H1 (cell line): ENCODE measurements around the gene BCAR1. TPM values are rescaled to one million over a fixed set of nuclear protein-coding genes. Genes with fewer than 3 reads are reported as not detected.

Experiments used
- CTCF ChIA-PET: fragments of 300-600 bp; sonication (Branson Sonifier 250); formaldehyde crosslinking; loops from one replicate; lab custom pipeline; 2021; ENCODE audit not compliant: partially characterized antibody; lab: Charles Lee
- POLR2A ChIA-PET: fragments of 300-600 bp; sonication (Branson Sonifier 250); formaldehyde crosslinking; loops from one replicate; lab custom pipeline; 2021; ENCODE audit warnings: inconsistent platforms; ENCODE audit not compliant: partially characterized antibody; lab: Charles Lee
- DNase-seq, 2 experiments: peaks; one replicate each; pipeline versions ENCODE4 v3.0.0 to v3.0.0-alpha.2; 2010 to 2022; ENCODE audit warnings: low spot score in 2 of 2, low read depth in 1 of 2, mixed read lengths in 1 of 2
- FAIRE-seq: peaks from 2 replicates; lab custom pipeline; 2011; peaks lifted over from hg19 to GRCh38; lab: Jason Lieb, UNC
- H2AFZ ChIP-seq: 2 replicates; pipeline ENCODE4 v1.8.1; 2012; ENCODE audit warnings: low read length, inconsistent platforms
- H2AK5ac ChIP-seq: 2 replicates; pipeline ENCODE4 v1.6.1; 2013; ENCODE audit warnings: low read depth, low read length
- H2BK120ac ChIP-seq: replicated peaks from 2 replicates; pipeline ENCODE3; 2013; ENCODE audit warnings: low read depth, low read length, inconsistent platforms
- H2BK12ac ChIP-seq: 2 replicates; pipeline ENCODE4 v1.6.1; 2013; ENCODE audit warnings: low read depth, low read length
- H2BK15ac ChIP-seq: 2 replicates; pipeline ENCODE4 v1.6.1; 2013; ENCODE audit warnings: low read length
- H2BK20ac ChIP-seq: 2 replicates; pipeline ENCODE4 v1.6.1; 2013; ENCODE audit warnings: low read length
- H2BK5ac ChIP-seq: 2 replicates; pipeline ENCODE4 v1.6.1; 2013; ENCODE audit warnings: low read depth, low read length
- H3K14ac ChIP-seq: 2 replicates; pipeline ENCODE4 v1.6.1; 2013; ENCODE audit warnings: inconsistent platforms; ENCODE audit not compliant: insufficient read length
- H3K18ac ChIP-seq: 2 replicates; pipeline ENCODE4 v1.6.1; 2013; ENCODE audit warnings: low read length; ENCODE audit errors: extremely low read depth
- H3K23ac ChIP-seq: 2 replicates; pipeline ENCODE4 v1.6.1; 2013; ENCODE audit warnings: inconsistent platforms; ENCODE audit not compliant: insufficient read length
- H3K23me2 ChIP-seq: 2 replicates; pipeline ENCODE4 v1.6.1; 2013; ENCODE audit warnings: low read depth, low read length
- H3K27ac ChIP-seq: 2 replicates; pipeline ENCODE4 v1.6.1; 2011; ENCODE audit warnings: low read depth, low read length, inconsistent platforms
- H3K27me3 ChIP-seq, 4 experiments: replicated peaks in 1 of 4; 1 replicate in 1 of 4; 2 replicates in 3 of 4; pipeline versions ENCODE4 v1.6.1 to v1.8.1; 2011 to 2013; ENCODE audit warnings: low read length in 3 of 4, mild to moderate bottlenecking in 3 of 4, inconsistent platforms in 2 of 4, mixed read lengths in 2 of 4, moderate library complexity in 1 of 4; ENCODE audit not compliant: control insufficient read depth in 3 of 4, insufficient read depth in 3 of 4; ENCODE audit errors: extremely low read depth in 1 of 4
- H3K36me3 ChIP-seq, 4 experiments: 2 replicates each; pipeline versions ENCODE4 v1.6.1 to v1.8.1; 2011 to 2013; ENCODE audit warnings: mild to moderate bottlenecking in 4 of 4, low read length in 3 of 4, moderate library complexity in 2 of 4, control low read depth in 1 of 4, inconsistent platforms in 1 of 4; ENCODE audit not compliant: insufficient read depth in 4 of 4, control insufficient read depth in 2 of 4
- H3K4ac ChIP-seq: replicated peaks from 2 replicates; pipeline ENCODE3; 2013; ENCODE audit warnings: low read length, low read depth, mixed read lengths, inconsistent platforms; ENCODE audit not compliant: insufficient read length
- H3K4me1 ChIP-seq, 4 experiments: replicated peaks in 1 of 4; 1 replicate in 1 of 4; 2 replicates in 3 of 4; pipeline versions ENCODE4 v1.6.1 to v1.8.1; 2011 to 2013; ENCODE audit warnings: low read length in 3 of 4, inconsistent platforms in 2 of 4, mixed read lengths in 1 of 4; ENCODE audit not compliant: insufficient read depth in 4 of 4, control insufficient read depth in 3 of 4
- H3K4me2 ChIP-seq, 2 experiments: 2 replicates each; pipeline versions ENCODE4 v1.6.1 to v1.8.1; 2011 to 2013; ENCODE audit warnings: low read depth in 2 of 2, low read length in 2 of 2, control low read depth in 1 of 2, inconsistent platforms in 1 of 2, mild to moderate bottlenecking in 1 of 2; ENCODE audit not compliant: insufficient read depth in 1 of 2
- H3K4me3 ChIP-seq, 4 experiments: fragments of 200-600, 300-600 bp in 1 of 4; sonication (generic), shearing (Covaris generic), sonication (Bioruptor Twin) in 1 of 4; 2 replicates each; pipeline versions ENCODE4 v1.5.1 to v1.8.1; 2011 to 2016; ENCODE audit warnings: low read length in 4 of 4, low read depth in 3 of 4, control low read depth in 2 of 4, inconsistent platforms in 2 of 4, mild to moderate bottlenecking in 2 of 4, mixed read lengths in 1 of 4, moderate library complexity in 1 of 4; ENCODE audit not compliant: insufficient read depth in 2 of 4; ENCODE audit errors: extremely low read depth in 1 of 4
- H3K56ac ChIP-seq: replicated peaks from 2 replicates; pipeline ENCODE3; 2013; ENCODE audit warnings: low read depth, mild to moderate bottlenecking, mixed read lengths, low read length, inconsistent platforms; ENCODE audit not compliant: insufficient read length
- H3K79me1 ChIP-seq: 2 replicates; pipeline ENCODE4 v1.6.1; 2013; ENCODE audit warnings: low read depth, low read length, control low read depth
- H3K79me2 ChIP-seq, 2 experiments: 2 replicates each; pipeline versions ENCODE4 v1.6.1 to v1.8.1; 2012 to 2013; ENCODE audit warnings: low read length in 2 of 2, mild to moderate bottlenecking in 2 of 2, inconsistent platforms in 1 of 2; ENCODE audit not compliant: insufficient read depth in 2 of 2, control insufficient read depth in 1 of 2
- H3K9ac ChIP-seq, 4 experiments: replicated peaks in 1 of 4; 1 replicate in 1 of 4; 2 replicates in 3 of 4; pipeline versions ENCODE4 v1.6.1 to v1.8.1; 2011 to 2013; ENCODE audit warnings: low read depth in 3 of 4, low read length in 3 of 4, control low read depth in 2 of 4, mild to moderate bottlenecking in 2 of 4, moderate library complexity in 2 of 4, inconsistent platforms in 1 of 4; ENCODE audit errors: extremely low read depth in 1 of 4
- H3K9me3 ChIP-seq, 2 experiments: 2 replicates each; pipeline versions ENCODE4 v1.6.1 to v1.8.1; 2012 to 2013; ENCODE audit warnings: mild to moderate bottlenecking in 2 of 2, moderate library complexity in 2 of 2, control low read depth in 1 of 2, inconsistent platforms in 1 of 2, low read depth in 1 of 2, low read length in 1 of 2, mixed read lengths in 1 of 2; ENCODE audit not compliant: insufficient read depth in 2 of 2
- H4K20me1 ChIP-seq, 2 experiments: replicated peaks in 1 of 2; 2 replicates each; pipeline versions ENCODE3 to v1.8.1; 2011 to 2013; ENCODE audit warnings: inconsistent platforms in 2 of 2, low read length in 2 of 2, mild to moderate bottlenecking in 1 of 2; ENCODE audit not compliant: insufficient read depth in 2 of 2, control insufficient read depth in 1 of 2
- H4K5ac ChIP-seq: 2 replicates; pipeline ENCODE4 v1.6.1; 2013; ENCODE audit warnings: low read length, low read depth, mixed read lengths, inconsistent platforms; ENCODE audit not compliant: insufficient read length
- H4K8ac ChIP-seq: 2 replicates; pipeline ENCODE4 v1.8.0; 2013; ENCODE audit warnings: mild to moderate bottlenecking, moderate library complexity, low read length, inconsistent platforms; ENCODE audit not compliant: insufficient read depth; ENCODE audit errors: extremely low read depth
- H4K91ac ChIP-seq: replicated peaks from 2 replicates; pipeline ENCODE3; 2013; ENCODE audit warnings: low read length, mixed read lengths, inconsistent platforms; ENCODE audit not compliant: insufficient read length
- ASH2L ChIP-seq: fragments of 200-600, 300-600 bp; sonication (generic); IDR thresholded peaks from one replicate; pipeline ENCODE4 v1.7.1; 2017; ENCODE audit warnings: low read length
- CTBP2 ChIP-seq: IDR thresholded peaks from 2 replicates; pipeline ENCODE4 v1.7.0; 2011; ENCODE audit warnings: borderline replicate concordance, mild to moderate bottlenecking, moderate library complexity, mixed read lengths, low read length; ENCODE audit not compliant: insufficient read depth, insufficient read length
- JUN ChIP-seq: IDR thresholded peaks from 2 replicates; pipeline ENCODE4 v1.6.1; 2011; ENCODE audit warnings: low read depth, mild to moderate bottlenecking, improper control_type of control experiment, low read length
- KDM1A ChIP-seq: fragments of 200-600, 300-600 bp; sonication (generic); IDR thresholded peaks from 2 replicates; pipeline ENCODE4 v1.7.1; 2016; ENCODE audit warnings: mild to moderate bottlenecking, low read length, borderline replicate concordance
- KDM5A ChIP-seq: fragments of 200-600 bp; IDR thresholded peaks from 2 replicates; pipeline ENCODE4 v1.7.1; 2012; ENCODE audit warnings: mild to moderate bottlenecking, low read length, inconsistent platforms, mixed read lengths
- NRF1 ChIP-seq: IDR thresholded peaks from 2 replicates; pipeline ENCODE4 v1.6.1; 2011; ENCODE audit warnings: mild to moderate bottlenecking, low read depth, low read length, improper control_type of control experiment
- RNF2 ChIP-seq: fragments of 200-900, 300-1000 bp; sonication (generic); IDR thresholded peaks from 2 replicates; pipeline ENCODE4 v1.7.1; 2016; ENCODE audit warnings: borderline replicate concordance, low read depth, mild to moderate bottlenecking, antibody characterized with exemption, low read length; ENCODE audit not compliant: poor library complexity, severe bottlenecking; ENCODE audit errors: missing control alignments
- SAP30 ChIP-seq: fragments of 300-600 bp; sonication (generic); IDR thresholded peaks from 2 replicates; pipeline ENCODE4 v1.7.1; 2012; ENCODE audit warnings: low read length, moderate library complexity, mild to moderate bottlenecking, inconsistent platforms; ENCODE audit not compliant: insufficient read depth, insufficient replicate concordance
- SIN3A ChIP-seq, 2 experiments: IDR thresholded peaks in 1 of 2; conservative IDR thresholded peaks in 1 of 2; 2 replicates each; pipeline ENCODE4 v1.6.1; 2011 to 2012; ENCODE audit warnings: low read length in 2 of 2, improper control_type of control experiment in 1 of 2, low read depth in 1 of 2, mild to moderate bottlenecking in 1 of 2
- SRF ChIP-seq: IDR thresholded peaks from 2 replicates; pipeline ENCODE4 v1.6.1; 2011; ENCODE audit warnings: mild to moderate bottlenecking, low read depth, low read length, moderate library complexity
- SUZ12 ChIP-seq: fragments of 200-600 bp; sonication (generic); IDR thresholded peaks from 2 replicates; pipeline ENCODE4 v1.6.1; 2012; ENCODE audit warnings: mild to moderate bottlenecking, inconsistent platforms, low read length, moderate library complexity, mixed read lengths
- WGBS, 2 experiments: shearing (Covaris generic) in 1 of 2; methylation state at CpG; one replicate each; pipeline versions ENCODE4 v1.1.6 to v1.1.7; 2013 to 2015; ENCODE audit warnings: low lambda C conversion rate in 2 of 2, mixed read lengths in 2 of 2, inconsistent platforms in 1 of 2, low coverage in 1 of 2, missing lambda C conversion rate in 1 of 2; ENCODE audit not compliant: insufficient replicate concordance in 2 of 2, insufficient coverage in 1 of 2, insufficient read length in 1 of 2; ENCODE audit errors: extremely low coverage in 1 of 2, missing lambda C conversion rate in 1 of 2; 5-methylcytosine and 5-hydroxymethylcytosine counted together
- polyA plus RNA-seq, 7 experiments: library from polyadenylated mRNA; depleted of rRNA in 3 of 7; stranded (reverse) in 5 of 7; unstranded in 2 of 7; fragments of >200 nt in 5 of 7; fragments of 200-250 nt in 2 of 7; gene quantifications; 1 replicate in 5 of 7; 2 replicates in 1 of 7; 4 replicates in 1 of 7; pipeline versions ENCODE4 v1.2.1 to v1.2.3, GENCODE V29; 2011 to 2013; ENCODE audit warnings: missing spikeins in 2 of 7, mixed read lengths in 2 of 7
- total RNA-seq: library from RNA; stranded (reverse); fragmentation: NEBNext Ultra II Directional; extraction: Animal tissue kit (Norgen Biotek cat#: 25700); gene quantifications from 2 replicates; pipeline ENCODE4 v1.2.1, GENCODE V29; 2021

BCAR1 gene
- total and polyA plus RNA-seq, 2 of the 8 experiments (the other 6 are each of a cell fraction or from before 2014, with no cell fraction given) = 59.8 to 105 TPM

GRCh38 chr16:75202069-75202590, 49.3 kb downstream of the BCAR1 start:
- no peak overlapping the region for H3K4me3 ChIP-seq
- no peak overlapping the region for H4K5ac ChIP-seq
- no peak overlapping the region for H2BK5ac ChIP-seq
- no peak overlapping the region for H2AK5ac ChIP-seq
- DNase-seq (no peak), FAIRE-seq (no peak)
- H2BK12ac ChIP-seq = no peak overlapping the region
- H3K79me1 ChIP-seq = no peaks in the 10 kb centered on the region
- no peak overlapping the region for H2BK15ac ChIP-seq
- no peaks in the 10 kb centered on the region for H3K9me3 ChIP-seq
- H3K56ac ChIP-seq = no peak overlapping the region
- H3K23me2 ChIP-seq = no peaks in the 10 kb centered on the region
- H4K8ac ChIP-seq = no peak overlapping the region
- no peak overlapping the region for H2BK20ac ChIP-seq
- no peak for TF ChIP-seq SRF
- no peak for TF ChIP-seq SIN3A (conservative IDR thresholded peaks at IDR 0.05 in 1 of 2, IDR thresholded peaks at IDR 0.05 in 1 of 2; ENCODE audit: low read depth in 1 of 2, low read length in 2 of 2)
- TF ChIP-seq SUZ12 = no peak
- TF ChIP-seq SAP30 = no peak
- no peak for TF ChIP-seq RNF2
- TF ChIP-seq KDM1A = no peak
- TF ChIP-seq JUN = no peak
- TF ChIP-seq CTBP2 = no peak
- TF ChIP-seq NRF1 = no peak
- TF ChIP-seq KDM5A = no peak
- no peak for TF ChIP-seq ASH2L
- no peak overlapping the region for H4K91ac ChIP-seq
- ChIA-PET CTCF (interaction anchor here (0.6 to 10.4 kb wide), 10 partner anchors 13 to 469 kb away, joined by 3 to 157 read pairs (median 4); partner anchors contain the start of gene CTRB1), POLR2A (no interaction called here)
- no peaks in the 10 kb centered on the region for H4K20me1 ChIP-seq
- peaks cover 0 to 2% (median 0%) of the 10 kb centered on the region in 4 experiments; a peak in 3 of 7 replicates for H3K4me1 ChIP-seq
- no peaks in the 10 kb centered on the region for H3K79me2 ChIP-seq
- H3K27me3 ChIP-seq = no peaks in the 10 kb centered on the region
- H3K9ac ChIP-seq = no peak overlapping the region
- H2BK120ac ChIP-seq = no peak overlapping the region
- H2AFZ ChIP-seq = no peak overlapping the region
- no peak overlapping the region for H3K18ac ChIP-seq
- no peak overlapping the region for H3K4me2 ChIP-seq
- H3K36me3 ChIP-seq = no peaks in the 10 kb centered on the region
- no peak overlapping the region for H3K27ac ChIP-seq
- no peak overlapping the region for H3K14ac ChIP-seq
- 88% methylated on average over 13 of the region's 13 CpGs; no CpG with 5 or more reads in 1 of the 2 experiments for WGBS, 2 experiments
- no peak overlapping the region for H3K4ac ChIP-seq
- H3K23ac ChIP-seq = no peak overlapping the region
